Neural progenitor cell (in vitro differentiated cells): ENCODE measurements around the gene LPAR4.
"Not testable (repeated sequence)": the region's sequence is repeated elsewhere in the genome, so short reads cannot be mapped to it uniquely, and the experiment has no call there.

ENCODE experiments used
- EZH2 ChIP-seq: fragments of 200-600 bp; sonication (generic); IDR thresholded peaks from 2 replicates; pipeline ENCODE4 v1.6.1; 2017; ENCODE audit warnings: antibody characterized with exemption, mild to moderate bottlenecking, moderate library complexity
- TF ChIP-seq, protein P1 (sequence below): fragments of 200-600 bp; sonication (generic); IDR thresholded peaks from 2 replicates; pipeline ENCODE4 v1.5.1; 2017; ENCODE audit warnings: antibody characterized with exemption, mild to moderate bottlenecking

DNA sequence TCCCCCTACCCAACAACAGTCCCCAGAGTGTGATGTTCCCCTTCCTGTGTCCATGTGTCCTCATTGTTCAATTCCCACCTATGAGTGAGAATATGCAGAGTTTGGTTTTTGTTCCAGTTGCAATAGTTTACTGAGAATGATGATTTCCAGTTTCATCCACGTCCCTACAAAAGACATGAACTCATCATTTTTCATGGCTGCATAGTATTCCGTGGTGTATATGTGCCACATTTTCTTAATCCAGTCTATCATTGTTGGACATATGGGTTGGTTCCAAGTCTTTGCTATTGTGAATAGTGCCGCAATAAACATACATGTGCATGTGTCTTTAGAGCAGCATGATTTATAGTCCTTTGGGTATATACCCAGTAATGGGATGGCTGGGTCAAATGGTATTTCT lies 55.0 kb downstream of the LPAR4 start:
- TF ChIP-seq, protein P1, sequence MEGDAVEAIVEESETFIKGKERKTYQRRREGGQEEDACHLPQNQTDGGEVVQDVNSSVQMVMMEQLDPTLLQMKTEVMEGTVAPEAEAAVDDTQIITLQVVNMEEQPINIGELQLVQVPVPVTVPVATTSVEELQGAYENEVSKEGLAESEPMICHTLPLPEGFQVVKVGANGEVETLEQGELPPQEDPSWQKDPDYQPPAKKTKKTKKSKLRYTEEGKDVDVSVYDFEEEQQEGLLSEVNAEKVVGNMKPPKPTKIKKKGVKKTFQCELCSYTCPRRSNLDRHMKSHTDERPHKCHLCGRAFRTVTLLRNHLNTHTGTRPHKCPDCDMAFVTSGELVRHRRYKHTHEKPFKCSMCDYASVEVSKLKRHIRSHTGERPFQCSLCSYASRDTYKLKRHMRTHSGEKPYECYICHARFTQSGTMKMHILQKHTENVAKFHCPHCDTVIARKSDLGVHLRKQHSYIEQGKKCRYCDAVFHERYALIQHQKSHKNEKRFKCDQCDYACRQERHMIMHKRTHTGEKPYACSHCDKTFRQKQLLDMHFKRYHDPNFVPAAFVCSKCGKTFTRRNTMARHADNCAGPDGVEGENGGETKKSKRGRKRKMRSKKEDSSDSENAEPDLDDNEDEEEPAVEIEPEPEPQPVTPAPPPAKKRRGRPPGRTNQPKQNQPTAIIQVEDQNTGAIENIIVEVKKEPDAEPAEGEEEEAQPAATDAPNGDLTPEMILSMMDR: not testable (repeated sequence)
- not testable (repeated sequence) for TF ChIP-seq EZH2
